ENCODE measurements around the gene ZNF276.
"Not testable (repeated sequence)": the region's sequence is repeated elsewhere in the genome, so short reads cannot be mapped to it uniquely, and the experiment has no call there.

Gene ZNF276

GRCh38 chr16:89693289-89693731, 28.0 kb upstream of the ZNF276 start:
- TF ChIP-seq CTCF (conservative IDR thresholded peaks at IDR 0.05; ENCODE audit: low read depth, low read length): no peak
- Histone ChIP-seq H3K9ac (no peak overlapping the region), H3K4me1 (ENCODE audit: low read depth, poor library complexity, severe bottlenecking) (peaks cover 25% of the 10 kb centered on the region), H3K27ac (no peak overlapping the region), H3K79me2 (ENCODE audit: insufficient read depth, low read depth) (peaks cover 12% of the 10 kb centered on the region), H3K36me3 (ENCODE audit: insufficient read depth) (no peaks in the 10 kb centered on the region; the same call in 1 of the 2 replicates), H3K27me3 (ENCODE audit: insufficient read depth, low read depth) (no peaks in the 10 kb centered on the region), H3K4me2 (no peak overlapping the region), H4K20me1 (ENCODE audit: insufficient read depth) (no peaks in the 10 kb centered on the region), H3K4me3 (IDR thresholded peaks at IDR 0.05; ENCODE audit: insufficient read depth, low read depth, low read length) (no peak overlapping the region), H2AFZ (ENCODE audit: low read depth) (no peak overlapping the region)

GRCh38 chr16:89693931-89694783, 27.2 kb upstream of the ZNF276 start:
- Histone ChIP-seq H3K27me3 (ENCODE audit: insufficient read depth, low read depth) (no peaks in the 10 kb centered on the region), H3K9ac (no peak overlapping the region), H3K4me2 (no peak overlapping the region)

DNA sequence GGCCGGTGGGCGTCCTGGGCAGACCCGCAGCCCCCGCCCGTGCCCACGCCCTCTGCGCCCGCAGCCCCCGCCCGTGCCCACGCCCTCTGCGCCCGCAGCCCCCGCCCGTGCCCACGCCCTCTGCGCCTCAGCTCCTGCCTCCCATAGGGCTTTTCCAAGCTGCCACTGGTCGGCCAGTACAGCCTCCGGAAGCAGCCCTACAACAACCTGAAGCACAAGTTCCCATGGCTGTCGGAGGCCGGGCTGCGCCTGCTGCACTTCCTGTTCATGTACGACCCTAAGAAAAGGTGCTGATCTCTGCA, 26.6 kb upstream of the ZNF276 start:
- H4K20me1 ChIP-seq (ENCODE audit: insufficient read depth); H2AFZ ChIP-seq (ENCODE audit: low read depth); H3K4me3 ChIP-seq (IDR thresholded peaks at IDR 0.05; ENCODE audit: insufficient read depth, low read depth, low read length); H3K27me3 ChIP-seq (ENCODE audit: insufficient read depth, low read depth); H3K27ac ChIP-seq; H3K79me2 ChIP-seq (ENCODE audit: insufficient read depth, low read depth); H3K9ac ChIP-seq; H3K36me3 ChIP-seq (ENCODE audit: insufficient read depth); H3K4me2 ChIP-seq: not testable (repeated sequence)
- H3K4me1 ChIP-seq (ENCODE audit: low read depth, poor library complexity, severe bottlenecking): peaks cover 17% of the 10 kb centered on the region

More at GRCh38 chr16:89693931-89694783, 27.2 kb upstream of the ZNF276 start:
- no peak overlapping the region for H3K4me3 ChIP-seq (IDR thresholded peaks at IDR 0.05; ENCODE audit: insufficient read depth, low read depth, low read length)
- no peak for TF ChIP-seq CTCF (conservative IDR thresholded peaks at IDR 0.05; ENCODE audit: low read depth, low read length)
- peaks cover 16% of the 10 kb centered on the region for H3K4me1 ChIP-seq (ENCODE audit: low read depth, poor library complexity, severe bottlenecking)
- peaks cover 3% of the 10 kb centered on the region for H3K79me2 ChIP-seq (ENCODE audit: insufficient read depth, low read depth)
- H2AFZ ChIP-seq (ENCODE audit: low read depth): no peak overlapping the region
- no peak overlapping the region for H3K27ac ChIP-seq
- H4K20me1 ChIP-seq (ENCODE audit: insufficient read depth): no peaks in the 10 kb centered on the region
- H3K36me3 ChIP-seq (ENCODE audit: insufficient read depth): no peaks in the 10 kb centered on the region

- H3K9ac ChIP-seq: no peak overlapping the region
- no peaks in the 10 kb centered on the region for H3K36me3 ChIP-seq (ENCODE audit: insufficient read depth)
- H4K20me1 ChIP-seq (ENCODE audit: insufficient read depth): no peaks in the 10 kb centered on the region
- no peak overlapping the region for H2AFZ ChIP-seq (ENCODE audit: low read depth)
- no peak overlapping the region for H3K4me3 ChIP-seq (IDR thresholded peaks at IDR 0.05; ENCODE audit: insufficient read depth, low read depth, low read length)
- no peaks in the 10 kb centered on the region for H3K27me3 ChIP-seq (ENCODE audit: insufficient read depth, low read depth)
- H3K4me1 ChIP-seq (ENCODE audit: low read depth, poor library complexity, severe bottlenecking): peaks cover 20% of the 10 kb centered on the region
- H3K27ac ChIP-seq: no peak overlapping the region
- H3K4me2 ChIP-seq: no peak overlapping the region
- TF ChIP-seq CTCF (conservative IDR thresholded peaks at IDR 0.05; ENCODE audit: low read depth, low read length): no peak
- no peaks in the 10 kb centered on the region for H3K79me2 ChIP-seq (ENCODE audit: insufficient read depth, low read depth)
Measured at GRCh38 chr16:89695086-89695874, 26.1 kb upstream of the ZNF276 start.
